Inflammatory macrophage treated with lipopolysaccharide for 4 hours (primary cell): Measurements from ENCODE around the gene DYRK4.
"Not testable (repeated sequence)": the region's sequence is repeated elsewhere in the genome, so short reads cannot be mapped to it uniquely, and the experiment has no call there.

ENCODE experiments used
- DNase-seq: peaks from one replicate; pipeline ENCODE4 v3.0.0-alpha.2; 2020

DYRK4 gene, protein sequence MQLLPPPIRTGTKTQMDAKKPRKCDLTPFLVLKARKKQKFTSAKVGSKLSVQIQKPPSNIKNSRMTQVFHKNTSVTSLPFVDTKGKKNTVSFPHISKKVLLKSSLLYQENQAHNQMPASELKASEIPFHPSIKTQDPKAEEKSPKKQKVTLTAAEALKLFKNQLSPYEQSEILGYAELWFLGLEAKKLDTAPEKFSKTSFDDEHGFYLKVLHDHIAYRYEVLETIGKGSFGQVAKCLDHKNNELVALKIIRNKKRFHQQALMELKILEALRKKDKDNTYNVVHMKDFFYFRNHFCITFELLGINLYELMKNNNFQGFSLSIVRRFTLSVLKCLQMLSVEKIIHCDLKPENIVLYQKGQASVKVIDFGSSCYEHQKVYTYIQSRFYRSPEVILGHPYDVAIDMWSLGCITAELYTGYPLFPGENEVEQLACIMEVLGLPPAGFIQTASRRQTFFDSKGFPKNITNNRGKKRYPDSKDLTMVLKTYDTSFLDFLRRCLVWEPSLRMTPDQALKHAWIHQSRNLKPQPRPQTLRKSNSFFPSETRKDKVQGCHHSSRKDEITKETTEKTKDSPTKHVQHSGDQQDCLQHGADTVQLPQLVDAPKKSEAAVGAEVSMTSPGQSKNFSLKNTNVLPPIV

DNA sequence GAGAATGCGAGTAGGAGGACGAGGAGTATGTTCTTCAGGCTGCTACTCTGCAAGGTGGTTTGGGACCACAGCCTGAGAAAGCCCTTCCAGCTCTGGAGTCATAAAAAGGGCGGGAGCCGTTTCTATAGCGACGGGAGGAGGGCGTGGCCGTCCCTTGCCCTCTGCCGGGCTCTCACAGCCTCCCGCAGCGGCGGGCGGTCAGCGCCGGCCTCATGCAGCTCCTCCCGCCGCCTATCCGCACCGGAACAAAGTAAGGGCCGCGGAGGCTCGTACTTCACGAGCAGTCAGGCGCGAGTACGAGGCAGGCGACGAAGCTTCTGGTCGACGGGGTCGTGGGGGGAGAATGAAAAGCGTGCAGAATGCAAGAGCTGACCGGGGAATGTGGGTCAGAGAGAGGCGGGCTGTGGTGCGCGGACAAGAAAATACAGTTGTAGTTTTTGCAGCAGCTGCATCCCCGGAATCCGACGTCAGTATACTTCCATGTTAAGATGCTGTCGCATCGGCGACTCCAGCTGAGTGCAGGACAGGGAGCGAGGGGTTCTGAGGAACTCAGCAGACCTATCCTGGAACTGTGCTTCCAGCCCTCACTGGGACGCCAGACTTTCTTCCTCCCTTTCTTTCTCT, at the start of gene DYRK4:
DYRK4 (plus strand) TSS at position 175 of the 624 bp plus-strand sequence; CDS start at position 213, 38 bp downstream.
- peak; percentile 84 for DNase-seq

DNA sequence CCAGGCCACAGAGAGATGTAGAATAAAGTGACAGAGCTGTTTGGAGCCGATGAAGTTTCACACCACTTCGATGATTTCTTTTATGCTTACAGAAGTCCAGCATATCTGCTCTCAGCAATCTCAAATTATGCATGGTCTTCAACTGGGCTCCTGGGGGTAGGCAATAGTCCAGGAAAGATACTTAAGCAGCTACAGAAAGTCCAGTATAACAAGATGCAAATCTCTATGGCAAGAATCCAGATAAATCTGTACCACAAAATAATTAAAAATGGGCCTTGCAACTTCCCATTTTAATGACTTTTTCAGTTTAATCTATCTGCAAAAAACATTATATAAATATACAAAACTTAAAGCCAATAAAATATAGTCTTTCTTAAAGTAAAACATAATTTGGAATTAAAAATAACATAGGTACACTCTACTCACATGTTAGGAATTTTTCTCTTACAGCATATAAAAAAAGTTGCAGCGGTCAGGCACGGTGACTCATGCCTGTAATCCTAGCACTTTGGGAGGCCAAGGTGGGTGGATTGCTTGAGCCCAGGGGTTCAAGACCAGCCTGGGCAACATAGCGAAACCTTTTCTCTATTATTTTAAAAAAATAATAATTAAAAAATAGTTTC, 43.8 kb upstream of the DYRK4 start:
- no peak for DNase-seq

GRCh38 chr12:4523443-4523842, 38.6 kb upstream of the DYRK4 start:
- DNase-seq: not testable (repeated sequence)

DNA sequence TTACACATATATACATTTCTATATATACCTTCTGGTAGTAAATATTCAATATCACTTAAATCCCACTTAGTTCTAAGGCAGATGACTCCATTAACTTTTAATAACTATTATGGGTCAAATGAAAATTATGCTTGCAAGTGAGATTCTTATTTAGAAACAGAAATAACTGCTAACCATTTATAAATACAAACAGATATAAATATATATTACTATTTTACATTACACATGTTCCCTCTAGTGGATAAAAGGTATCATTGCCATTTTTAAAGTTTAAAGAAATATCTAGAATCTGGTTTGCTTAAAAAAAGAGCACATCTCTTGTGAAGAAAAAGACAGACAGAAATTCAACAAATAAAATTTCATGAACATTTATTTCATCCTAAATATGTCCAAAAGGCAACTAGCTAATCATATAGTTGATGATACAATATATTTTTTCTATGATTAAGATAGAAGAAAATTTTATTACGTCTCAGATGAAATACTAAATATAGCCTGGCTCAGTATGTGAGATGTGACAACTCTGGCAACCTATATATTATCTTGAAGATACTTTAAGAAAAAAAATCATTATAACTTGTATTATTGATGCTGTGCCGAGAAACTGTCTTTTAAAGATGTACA, 35.0 kb upstream of the DYRK4 start:
- peak; percentile 41 for DNase-seq

- DNase-seq: no peak
These were observed 31.8 kb upstream of the DYRK4 start for GRCh38 chr12:4530160-4530559.

DNA sequence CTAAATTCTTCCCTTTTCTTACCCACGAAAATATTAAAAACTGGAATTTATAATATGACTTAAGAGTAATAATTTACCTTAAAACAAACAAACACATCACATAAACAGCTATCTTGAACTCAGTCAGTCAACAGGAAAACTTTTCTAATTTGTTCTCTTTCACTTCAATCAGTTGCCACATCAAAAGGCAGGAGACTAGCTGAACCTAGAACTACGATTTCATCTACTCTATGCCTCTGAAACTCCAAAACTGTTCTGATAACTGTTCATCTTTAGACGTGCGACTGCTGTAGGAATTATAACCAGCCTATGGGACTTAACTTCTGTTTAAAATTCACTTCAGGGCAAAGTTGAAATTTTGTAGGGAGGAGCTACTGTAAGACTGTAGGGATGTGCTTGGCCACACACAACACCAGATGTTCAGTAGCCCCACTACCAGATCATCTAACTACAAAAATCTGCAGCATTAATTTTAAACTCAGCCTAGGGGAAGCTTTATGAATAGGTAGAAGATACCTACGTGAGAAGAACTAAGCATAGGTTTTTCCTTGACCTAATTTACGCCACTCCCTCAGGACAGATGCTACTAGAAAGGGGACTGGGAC, 30.9 kb upstream of the DYRK4 start:
- no peak for DNase-seq

- no peak for DNase-seq
These were observed 26.9 kb upstream of the DYRK4 start for GRCh38 chr12:4535092-4535491.

DNA sequence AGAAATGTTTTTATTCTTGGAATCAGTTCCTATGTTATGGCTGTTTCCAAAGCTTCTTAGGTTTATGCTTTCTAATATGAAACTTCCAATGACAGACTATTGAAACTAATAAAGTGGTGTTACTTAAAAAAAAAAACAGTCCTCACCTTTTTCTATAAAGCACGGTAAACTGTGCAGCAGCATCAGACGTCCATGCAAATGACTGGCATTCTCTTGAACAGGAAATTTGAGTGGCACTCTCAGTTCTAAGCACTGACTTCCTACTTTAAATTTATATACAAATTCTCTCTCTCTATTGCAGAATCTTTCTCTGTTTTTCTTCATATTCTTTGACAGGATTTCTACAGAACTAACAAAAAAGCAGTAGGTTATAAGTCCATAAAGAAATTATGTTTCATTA, 26.1 kb upstream of the DYRK4 start:
- DNase-seq: no peak

- peak; percentile 97 for DNase-seq
These were observed 23.5 kb upstream of the DYRK4 start, which contains the start of gene RAD51AP1 for GRCh38 chr12:4538207-4539160. Gene RAD51AP1 (plus strand): TSS chr12:4538890. CDS start chr12:4538940, 50 bp downstream.

- no peak for DNase-seq
These were observed 22.7 kb upstream of the DYRK4 start for GRCh38 chr12:4539167-4539870.

DNA sequence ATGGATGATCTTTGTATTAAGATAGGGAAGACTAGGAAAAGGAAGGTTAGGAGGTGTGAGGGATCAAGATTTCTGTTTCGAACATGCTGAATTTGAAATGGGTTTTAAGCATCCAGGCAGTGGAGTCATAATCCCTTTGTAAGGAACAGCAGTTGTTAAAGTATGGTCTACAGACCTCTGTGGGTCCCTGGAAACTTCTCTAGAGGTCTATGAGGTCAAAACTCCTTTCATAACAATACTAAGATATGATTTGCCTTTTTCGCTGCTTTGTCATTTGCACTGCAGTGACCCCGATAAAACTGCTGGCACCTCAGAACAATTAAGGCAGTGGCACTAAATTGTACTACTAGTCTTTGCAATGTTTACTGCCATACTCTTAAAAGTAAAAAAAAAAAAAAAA, 21.8 kb upstream of the DYRK4 start:
- DNase-seq: no peak

DNA sequence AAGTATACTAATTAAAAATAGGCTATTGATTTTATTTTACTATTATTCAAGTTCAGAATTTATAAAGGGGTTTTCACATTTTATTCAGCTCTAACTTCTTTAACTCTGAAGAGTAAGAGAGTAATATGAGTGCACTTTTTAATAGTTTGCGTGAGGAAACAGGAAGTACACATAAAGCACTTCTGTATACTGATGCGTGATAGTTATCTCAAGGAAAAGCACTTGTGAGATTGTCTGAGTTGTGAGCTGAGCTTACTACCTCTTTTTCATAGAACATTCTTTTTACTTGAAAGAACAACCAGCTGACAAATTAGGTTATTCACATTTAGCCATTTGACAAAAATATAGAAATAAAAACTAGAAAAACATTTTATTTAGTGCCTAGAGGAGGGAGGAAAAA, 21.4 kb upstream of the DYRK4 start:
- DNase-seq: peak; percentile 14

DNA sequence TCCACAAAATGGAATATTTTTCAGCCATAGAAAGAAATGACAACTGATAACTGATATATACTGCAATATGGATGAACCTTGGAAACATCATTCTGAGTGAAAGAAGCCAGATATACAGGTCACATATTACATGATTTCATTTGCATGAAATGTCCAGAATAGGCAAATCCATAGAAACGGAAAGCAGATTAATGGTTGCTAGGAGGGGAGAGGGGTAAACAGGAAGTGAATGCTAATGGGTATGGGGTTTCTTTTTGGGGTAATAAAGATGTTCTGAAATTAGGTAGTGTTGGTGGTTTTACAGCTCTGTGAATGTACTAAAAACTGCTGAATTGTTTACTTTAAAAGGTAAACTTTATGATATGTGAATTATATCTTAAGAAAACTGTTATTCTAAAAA, 16.8 kb upstream of the DYRK4 start:
- no peak for DNase-seq

DNA sequence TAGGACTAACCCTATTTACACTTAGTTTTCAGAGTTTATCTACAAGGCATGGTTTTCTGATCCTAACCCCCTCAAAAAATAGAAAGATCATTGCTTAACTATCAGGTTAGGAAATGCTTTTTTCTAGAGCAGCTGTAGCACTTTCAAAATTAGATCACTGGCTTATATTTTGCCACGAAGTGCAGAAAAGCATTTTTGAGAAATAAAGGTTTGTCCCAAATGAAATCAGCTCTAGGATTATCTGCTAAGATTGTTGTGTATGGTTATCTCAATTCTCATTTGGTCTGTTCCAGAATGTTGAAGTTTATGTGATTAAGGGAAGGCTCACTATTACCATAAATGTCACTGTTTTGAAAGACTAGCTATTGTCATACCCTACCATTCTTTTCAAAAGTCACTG, 9.8 kb upstream of the DYRK4 start:
- peak; percentile 69 for DNase-seq

DNA sequence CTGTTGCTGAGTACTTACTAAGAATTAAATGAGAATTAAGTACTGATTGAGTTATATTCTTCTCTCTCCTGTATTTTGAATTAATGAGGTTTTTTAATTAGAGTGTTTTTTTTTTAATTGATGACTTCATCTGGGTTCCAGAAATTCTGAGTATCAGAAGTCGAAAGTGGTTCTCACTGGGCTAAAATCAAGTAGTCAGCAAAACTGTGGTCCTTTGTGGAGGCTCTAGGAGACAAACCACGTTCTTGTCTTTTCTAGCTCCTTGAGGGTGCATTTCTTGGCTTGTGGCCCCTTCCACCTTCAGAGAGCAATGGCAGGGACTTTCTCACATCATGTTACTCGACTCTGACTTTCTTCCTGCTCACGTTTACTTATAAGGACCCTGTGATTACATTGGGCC, 8.1 kb upstream of the DYRK4 start:
- no peak for DNase-seq

DNA sequence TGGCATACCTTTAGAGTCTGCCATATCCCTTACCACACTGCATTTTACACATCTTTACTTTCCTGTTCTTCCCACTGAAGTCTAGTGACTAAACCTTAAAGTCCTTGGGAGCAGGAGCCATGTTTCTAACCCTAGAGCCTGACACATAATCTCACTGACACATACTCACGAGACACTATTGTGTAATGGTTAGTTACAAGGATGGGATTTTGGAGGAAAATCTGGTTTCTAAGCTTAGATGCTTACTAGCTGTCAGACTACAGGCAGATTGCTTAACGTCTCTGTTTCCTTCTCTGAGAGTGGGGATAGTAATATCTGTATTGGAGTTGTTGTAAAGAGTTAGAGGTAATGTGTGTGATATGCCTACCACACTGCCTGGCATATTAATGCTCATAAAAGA, 6.2 kb upstream of the DYRK4 start:
- DNase-seq: peak; percentile 98

GRCh38 chr12:4556735-4557530, 5.1 kb upstream of the DYRK4 start:
- DNase-seq: peak; percentile 91

- peak; percentile 65 for DNase-seq
These were observed 4.4 kb upstream of the DYRK4 start for GRCh38 chr12:4557586-4557985.

- peak; percentile 67 for DNase-seq
These were observed 3.8 kb upstream of the DYRK4 start for GRCh38 chr12:4558171-4558570.

DNA sequence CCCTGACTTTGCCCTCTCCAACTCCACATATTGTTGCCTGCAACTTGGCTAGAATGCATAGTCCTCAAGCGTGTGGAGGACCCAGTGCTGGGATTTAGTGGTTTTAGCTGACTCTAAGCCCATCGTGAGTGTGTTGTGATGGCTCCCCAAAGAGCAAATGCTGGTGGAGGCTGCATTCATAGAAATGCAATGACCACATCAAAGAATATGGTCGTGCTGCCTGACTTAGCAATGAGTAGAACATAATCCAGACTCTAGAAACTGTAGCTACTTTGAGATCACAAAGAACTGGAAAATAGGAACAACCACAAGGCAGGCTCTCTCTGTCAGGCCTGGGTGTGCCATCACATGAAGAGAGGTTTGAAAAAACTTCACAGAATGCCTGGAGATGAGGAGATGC, 1.3 kb downstream of the DYRK4 start:
- DNase-seq: no peak
